Activated gamma-delta T cell (primary cell): ENCODE data around the gene TGFBI.

Experiments used
- DNase-seq: peaks from one replicate; lab custom pipeline; 2025; lab: John Stamatoyannopoulos, UW
- total RNA-seq, 2 donors: gene quantifications; one replicate each; lab custom pipeline; 2026; lab: John Stamatoyannopoulos, UW

TGFBI gene
- total RNA-seq, result 0.67 to 3.2 reads per million in 2 donors

DNA sequence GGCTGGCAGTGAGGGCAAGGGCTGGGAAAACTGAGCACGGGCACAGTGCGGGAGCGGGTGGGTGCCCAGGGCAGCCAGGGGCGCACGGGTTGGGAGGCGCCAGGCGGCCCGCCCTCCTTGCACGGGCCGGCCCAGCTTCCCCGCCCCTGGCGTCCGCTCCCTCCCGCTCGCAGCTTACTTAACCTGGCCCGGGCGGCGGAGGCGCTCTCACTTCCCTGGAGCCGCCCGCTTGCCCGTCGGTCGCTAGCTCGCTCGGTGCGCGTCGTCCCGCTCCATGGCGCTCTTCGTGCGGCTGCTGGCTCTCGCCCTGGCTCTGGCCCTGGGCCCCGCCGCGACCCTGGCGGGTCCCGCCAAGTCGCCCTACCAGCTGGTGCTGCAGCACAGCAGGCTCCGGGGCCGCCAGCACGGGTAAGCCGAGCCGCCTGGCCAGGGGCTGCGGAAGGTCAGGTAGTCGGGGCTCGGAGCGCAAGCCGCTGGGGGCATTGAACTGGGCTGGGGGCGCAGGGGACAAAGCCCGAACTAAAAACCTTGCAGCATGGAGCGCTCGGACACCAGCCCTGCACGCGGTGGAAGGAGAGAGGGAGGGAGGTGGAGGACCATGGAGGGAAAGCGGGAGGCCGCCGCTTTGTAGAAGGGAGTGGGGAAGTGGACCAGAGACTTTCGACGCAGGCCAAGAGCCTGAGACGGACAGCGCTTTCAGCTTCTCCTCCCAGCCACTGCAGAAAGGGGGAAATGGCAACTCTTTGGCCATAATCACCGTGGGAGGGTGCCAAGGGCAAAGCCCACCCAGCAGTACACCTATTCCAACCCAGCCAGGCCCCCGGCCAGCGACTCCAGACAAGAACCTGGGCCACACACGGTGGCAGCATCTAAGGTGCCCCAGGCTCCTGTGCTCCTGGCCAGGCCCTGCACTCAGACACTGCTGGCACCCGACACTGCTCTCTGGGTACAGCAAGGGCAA is at the start of gene TGFBI:
Gene TGFBI, plus strand, starts transcription at position 207 of the 961 bp plus-strand sequence. Its CDS starts 68 bp downstream, at position 275.
- no peak for DNase-seq

DNA sequence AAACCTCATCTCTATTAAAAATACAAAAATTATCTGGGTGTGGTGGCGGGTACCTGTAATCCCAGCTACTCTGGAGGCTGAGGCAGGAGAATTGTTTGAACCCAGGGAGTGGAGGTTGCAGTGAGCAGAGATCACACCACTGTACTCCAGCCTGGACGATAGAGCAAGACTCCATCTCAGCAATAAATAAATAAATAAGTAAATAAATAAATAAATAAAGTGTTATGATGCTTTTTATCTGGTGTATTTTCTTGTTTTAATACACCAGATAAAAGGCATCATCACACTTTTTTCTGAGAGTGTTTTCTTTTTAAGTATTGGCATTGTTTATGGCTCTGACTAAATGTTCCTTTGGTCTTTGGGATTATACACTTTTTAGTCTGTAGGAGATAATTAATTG is 49.8 kb upstream of the TGFBI start:
- no peak for DNase-seq

DNA sequence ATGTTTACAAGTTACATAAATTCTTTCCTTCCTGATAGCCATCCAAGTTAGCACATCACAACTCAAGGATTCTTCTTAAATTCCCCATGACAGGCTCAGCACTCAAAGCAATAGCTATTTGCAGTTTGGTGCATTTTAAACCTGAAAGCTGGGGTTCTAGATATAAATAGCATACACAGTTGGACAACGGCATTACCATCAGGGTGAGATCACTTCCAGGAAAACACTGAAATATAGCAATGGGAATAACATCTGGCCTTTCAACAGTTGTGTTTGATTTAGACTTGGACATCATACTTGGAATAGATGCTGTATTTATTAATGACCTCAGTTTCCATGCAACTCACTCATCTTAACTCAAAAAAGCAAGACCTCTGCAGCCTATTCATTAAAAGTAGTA is 49.3 kb upstream of the TGFBI start:
- no peak for DNase-seq

DNA sequence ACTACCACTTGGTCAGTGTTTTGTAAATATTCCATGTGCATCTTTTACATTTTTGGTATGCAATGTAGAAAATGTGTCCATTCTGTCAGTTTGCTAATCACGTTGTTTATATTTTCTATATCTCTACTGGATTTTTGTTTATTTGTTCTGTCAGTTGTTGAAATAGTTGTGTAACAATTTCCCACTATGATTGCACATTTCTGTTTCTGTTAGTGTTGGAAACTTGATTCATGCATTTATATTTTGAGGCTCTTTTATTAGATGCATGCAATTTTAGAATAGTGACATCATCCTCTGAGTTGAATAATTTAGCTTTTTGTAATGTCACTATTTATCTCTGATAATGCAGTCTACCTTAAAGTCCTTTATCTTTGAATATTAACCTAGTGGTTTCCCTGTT is 48.2 kb upstream of the TGFBI start:
- no peak for DNase-seq

DNA sequence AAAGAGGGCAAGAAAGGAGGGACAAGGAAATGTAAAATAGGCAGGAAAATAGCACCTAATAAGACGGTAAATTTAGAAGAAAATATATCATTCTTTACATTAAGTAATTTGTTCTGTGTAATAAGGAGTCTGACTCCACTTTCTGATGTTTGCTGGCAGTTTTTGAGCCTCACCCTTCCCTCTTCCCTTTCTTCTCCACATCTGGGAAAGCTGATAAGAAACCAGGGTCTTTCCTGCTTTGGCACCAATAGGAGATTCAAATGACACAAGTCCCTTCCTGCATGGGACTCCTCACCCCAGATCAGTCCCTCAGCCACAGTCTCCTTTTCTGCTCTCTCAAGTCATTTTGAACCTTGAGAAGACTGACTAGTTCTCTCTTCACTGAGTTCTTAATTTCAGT is 42.8 kb upstream of the TGFBI start:
- DNase-seq, result no peak

DNA sequence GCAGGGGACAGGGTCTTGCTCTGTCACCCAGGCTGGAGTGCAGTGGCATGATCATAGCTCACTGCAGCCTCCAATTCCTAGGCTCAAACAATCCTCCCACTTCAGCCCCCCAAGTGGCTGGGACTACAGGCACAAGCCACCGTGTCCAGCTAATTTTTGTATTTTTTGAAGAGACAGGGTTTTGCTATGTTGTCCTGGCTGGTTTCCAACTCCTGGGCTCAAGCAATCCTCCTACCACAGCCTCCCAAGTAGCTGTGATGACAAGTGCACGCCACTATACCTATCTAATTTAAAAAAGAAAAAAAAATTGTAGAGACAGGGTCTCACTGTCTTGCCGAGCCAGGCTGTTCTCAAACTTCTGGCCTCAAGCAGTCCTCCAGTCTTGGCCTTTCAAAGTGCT is 42.4 kb upstream of the TGFBI start:
- DNase-seq, result no peak

DNA sequence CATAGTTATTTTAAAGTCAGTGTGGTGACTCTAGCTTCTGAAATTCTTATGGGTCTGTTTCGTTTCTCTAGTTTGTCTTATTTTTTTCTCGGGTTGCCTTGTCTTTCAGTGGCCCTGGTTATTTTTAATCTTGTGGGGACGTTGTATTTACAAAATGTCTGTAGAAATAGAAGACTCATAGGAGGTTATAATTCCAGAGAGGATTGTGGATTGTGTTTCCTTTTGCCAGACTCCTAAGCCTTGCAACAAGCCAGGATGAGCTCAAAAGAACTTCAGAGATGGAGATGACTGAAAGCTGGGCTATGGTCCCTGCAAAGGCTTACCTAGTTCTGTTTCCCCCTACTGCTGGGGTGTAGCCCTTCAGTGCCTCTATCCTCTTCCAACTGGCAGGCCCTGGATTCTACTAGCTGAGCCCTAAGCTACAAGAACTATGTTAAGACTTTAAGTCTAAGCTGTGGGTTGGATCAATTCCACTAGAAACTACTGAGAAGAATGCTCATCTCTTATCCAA is 41.8 kb upstream of the TGFBI start:
- no peak for DNase-seq

DNA sequence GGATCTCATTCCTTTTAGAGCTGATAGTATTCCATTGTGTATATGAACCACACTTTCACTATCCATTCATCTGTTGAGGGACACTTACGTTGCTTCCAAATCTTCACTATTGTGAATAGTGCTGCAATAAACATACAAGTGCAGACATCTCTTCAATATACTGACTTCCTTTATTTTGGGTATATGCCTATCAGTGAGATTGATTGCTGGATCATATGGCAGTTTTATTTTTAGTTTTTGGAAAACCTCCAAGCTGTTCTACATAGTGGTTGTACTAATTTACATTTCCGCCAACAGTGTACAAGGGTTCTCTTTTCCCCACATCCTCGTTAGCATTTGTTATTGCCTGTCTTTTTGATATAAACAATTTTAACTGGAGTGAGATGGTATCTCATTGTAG is 40.2 kb upstream of the TGFBI start:
- DNase-seq, result no peak

DNA sequence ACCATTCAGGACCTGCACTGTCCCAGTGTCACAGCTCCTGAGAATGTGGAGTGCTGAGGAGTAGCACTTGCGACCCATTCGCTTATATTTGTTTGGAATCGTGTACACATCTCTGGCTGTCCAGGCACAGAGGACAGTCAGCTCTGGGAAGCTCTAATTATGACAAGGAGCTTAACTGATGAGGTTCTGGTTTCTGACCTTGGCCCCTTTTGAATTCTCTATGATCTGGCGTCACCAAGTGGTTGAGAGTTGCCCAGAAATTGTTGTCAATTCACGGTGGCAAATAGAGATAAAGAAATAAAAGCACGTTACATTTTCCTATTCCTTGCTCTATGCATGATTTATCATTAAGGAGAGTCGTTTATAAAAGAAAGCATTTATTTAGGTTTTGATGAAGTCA is 39.1 kb upstream of the TGFBI start:
- DNase-seq, result no peak

DNA sequence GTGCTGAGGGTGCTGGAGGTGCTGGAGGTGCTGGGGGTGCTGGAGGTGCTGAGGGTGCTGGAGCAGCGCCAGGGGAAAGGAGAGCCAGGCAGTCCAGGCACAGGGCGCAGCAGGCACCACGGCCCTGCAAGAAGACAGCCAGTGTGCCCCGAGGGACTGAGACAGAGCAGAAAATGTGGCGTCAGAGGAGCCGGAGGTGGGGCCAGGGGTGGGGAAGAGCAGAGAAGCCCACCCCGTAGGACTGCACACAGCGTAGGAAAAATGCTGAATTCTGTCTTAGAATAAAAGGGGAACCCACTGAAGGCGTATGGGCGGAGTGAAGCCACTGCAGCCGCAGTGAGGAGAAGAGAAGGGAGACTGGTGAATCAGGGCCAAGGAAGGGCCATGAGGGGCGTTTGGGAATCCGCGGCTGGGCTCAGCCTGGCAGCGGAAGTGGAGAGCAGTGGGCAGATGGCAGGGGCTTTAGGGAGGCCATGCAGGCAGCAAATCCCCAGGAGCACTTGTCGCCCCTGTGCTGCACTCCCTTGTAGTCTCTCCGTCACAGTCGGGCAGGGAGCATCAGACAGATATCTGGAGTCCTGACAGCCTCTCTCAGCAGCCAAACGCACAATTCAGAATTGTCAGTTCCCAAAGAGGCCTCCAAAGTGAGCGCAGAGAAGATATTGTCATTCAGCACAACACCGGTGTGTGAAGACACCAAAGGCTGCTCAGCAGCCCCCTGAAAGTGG is 38.1 kb upstream of the TGFBI start:
- no peak for DNase-seq

DNA sequence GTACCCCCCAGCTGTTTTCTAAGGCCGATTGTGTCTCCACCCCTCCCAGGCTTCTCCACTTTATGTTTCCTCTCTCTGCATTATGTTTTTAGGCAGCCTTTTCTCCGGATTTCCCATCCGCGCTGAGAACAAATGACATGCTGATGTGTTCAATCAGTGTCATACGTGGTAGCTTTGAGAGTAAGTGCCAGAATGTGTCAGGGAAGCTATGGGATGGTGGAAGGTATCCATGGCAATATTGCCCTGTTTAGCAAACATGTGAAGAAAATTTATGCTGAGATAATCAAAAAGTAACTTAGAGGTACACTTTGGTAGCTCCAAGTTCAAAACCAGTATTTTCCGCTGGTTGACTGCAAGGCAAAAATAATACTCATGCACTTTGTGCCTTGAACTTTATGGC is 37.4 kb upstream of the TGFBI start:
- DNase-seq, result no peak

DNA sequence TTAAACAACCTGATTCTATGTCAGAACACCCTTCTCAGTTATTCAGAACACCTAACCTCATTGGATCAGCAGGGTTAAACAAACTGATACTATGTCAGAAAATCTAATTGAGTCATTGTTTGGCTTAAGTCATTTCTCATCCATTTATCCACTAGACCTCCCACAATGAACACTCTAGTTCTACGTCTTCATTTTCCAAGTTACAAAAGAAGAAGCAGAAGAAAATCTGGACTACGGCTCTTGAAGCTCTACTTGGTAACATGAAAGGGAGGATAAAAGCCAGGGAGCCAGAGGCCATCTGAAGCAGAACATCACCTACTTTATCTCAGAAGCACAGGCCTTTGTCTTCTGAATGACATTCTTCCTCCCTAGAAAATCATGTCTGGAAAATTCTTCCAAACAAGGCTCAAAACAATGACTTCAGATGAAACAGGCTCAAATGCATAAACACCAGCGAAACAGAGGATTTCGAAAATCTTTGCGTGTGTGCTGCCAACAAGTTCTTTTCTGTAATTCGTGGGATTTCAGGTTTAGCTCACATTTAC is 35.4 kb upstream of the TGFBI start:
- DNase-seq, result no peak

DNA sequence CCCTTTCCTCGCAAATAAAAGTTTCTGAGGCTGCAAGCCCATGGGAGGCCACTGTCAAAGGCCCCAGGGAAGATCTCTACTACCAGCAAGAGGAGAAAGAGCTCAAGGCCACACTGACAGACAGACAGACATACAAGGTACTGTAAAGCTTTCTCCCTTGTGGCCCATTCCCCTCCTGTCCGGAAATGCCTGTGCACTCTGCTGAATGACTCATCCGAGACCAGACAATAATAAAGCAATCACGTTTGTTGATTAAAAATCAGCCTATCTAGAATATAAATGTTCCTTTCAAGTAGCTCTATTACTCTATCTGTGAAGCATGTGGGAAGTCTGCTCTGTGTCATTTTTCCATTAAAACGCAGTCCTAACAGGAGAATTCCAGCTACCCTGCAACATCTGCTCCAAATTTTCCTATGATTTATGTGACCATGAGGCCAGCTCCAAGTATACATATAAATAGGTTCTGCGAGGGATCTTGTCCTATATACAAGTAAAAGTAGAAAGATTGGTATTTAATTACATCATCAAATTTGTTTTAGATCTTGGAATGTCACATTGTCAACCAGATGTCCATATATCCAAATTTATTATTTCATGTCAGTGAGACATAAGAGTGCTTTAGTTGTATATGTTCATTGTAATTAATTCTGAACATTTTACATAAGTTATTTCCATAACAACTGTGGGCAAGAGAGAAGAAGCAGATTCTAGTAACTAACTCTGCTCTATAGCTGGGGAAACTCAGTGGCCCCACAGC is 34.7 kb upstream of the TGFBI start:
- DNase-seq, result no peak

DNA sequence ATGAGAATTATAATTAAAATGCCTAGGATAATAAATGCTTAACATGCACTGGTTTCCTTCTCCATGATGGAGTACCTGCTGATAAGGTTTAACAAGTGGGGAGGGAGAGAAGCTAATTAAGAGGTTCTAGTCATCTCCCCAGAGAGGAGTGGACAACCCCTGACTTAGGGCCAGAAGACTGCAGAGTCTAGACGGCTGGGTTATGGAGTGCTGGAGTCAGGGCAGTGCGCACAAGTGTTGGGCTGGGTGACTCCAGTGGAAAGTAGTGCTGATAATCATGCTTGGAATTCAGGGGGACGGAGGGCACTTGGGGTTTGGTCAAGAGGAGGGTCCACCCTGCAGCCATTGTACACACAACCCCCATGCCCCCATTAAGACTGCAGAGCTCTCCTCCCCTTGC is 32.8 kb upstream of the TGFBI start:
- no peak for DNase-seq

DNA sequence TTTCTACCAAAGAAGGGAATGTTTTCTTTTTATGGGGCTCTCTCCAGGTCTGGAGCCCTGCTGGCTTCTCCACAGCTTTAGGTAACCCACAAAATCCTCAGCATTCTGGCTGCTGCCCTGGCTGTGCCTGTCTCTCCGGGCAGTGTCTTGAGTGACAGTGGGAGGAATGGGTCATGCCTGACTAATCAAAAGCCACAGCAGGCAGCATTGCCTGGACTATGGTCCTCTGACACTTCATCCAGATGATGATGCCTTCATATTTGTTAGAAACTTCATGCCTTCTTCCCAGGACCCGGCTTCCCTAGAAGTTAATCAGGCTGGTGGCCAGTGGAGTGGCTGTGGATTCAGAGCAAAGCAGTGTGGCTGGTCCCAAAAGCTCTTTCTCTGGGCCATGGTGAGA is 32.2 kb upstream of the TGFBI start:
- no peak for DNase-seq

DNA sequence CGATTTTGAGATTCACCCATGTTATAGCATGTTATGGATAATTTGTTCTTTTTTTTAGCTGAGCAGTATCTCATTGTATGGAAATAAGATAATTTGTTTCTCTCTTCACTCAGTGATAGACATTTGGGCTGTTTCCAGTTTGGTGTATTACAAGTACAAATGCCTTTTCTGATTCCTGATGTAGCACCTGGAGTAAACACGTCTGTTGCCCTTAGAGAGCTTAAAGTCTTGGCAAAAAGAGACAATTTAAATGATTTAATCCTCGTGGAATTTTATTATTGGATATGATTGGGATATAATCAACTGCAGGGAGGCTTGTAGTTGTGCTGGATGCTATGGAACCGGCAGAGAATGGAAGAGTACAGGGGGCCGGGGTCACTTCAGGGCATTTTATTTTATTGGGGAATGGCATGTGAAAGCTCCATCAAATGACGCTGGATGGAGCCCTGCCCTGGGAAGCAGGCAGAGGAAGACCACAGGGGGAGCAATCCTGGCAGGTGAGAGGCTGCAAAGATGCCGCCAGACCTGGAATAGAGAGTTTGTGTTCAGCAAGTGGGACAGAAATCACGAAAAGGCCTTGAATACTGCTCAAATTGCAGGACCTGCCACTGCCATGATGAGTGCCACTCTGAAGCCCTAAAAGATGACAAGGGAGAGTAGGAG is 31.0 kb upstream of the TGFBI start:
- no peak for DNase-seq

DNA sequence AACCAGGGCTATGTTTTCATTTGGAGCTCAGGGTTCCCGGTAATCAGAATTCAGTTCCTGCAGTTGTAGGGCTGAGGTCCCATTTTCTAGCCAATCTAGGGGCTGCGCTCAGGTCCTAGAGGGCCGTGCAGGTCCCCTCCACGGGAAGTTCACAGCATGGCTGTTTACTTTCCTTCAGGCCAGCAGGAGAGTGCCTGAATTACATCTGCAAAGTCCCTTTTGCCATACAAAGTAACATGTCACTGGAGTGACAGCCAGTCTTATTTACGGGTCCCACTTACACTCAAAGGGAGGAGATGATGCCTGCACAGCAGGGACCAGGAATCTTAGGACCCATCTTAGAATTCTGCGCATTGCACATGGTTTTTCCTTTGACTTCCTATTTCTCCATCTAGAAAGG is 29.9 kb upstream of the TGFBI start:
- no peak for DNase-seq

DNA sequence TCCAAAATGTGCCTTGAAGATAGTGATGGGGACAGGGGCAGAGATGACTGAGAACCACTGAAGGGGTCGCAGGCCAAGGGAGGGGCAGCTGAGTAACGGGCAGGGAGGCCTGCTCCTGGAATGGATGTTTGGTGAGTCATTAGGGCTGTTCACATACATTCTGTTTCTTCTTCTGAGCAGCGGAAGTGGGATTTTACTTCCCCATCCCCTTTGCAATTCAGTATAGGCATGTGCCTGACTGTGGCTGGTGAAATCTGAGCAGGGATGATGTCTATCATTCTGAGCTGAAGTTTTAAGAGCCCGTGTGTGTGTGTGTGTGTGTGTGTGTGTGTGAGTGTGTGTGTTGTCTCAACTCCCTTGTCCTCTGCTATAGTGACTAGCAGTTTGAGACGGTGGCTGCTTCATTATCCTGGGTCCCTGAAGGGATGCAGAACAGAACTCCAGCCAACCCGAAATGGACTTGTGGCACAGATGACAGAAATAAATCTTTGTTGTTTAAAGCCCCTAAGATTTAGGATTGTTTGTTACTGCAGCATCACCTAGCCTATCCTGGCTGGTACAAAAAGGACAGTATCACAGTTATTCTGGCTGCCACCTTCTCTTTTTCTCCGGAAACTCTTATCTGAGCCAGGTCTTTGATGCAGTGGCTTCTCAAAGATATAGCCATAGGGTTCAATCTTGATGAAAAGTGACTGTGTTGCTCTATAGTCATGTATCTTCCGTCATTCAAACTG is 29.2 kb upstream of the TGFBI start:
- no peak for DNase-seq

DNA sequence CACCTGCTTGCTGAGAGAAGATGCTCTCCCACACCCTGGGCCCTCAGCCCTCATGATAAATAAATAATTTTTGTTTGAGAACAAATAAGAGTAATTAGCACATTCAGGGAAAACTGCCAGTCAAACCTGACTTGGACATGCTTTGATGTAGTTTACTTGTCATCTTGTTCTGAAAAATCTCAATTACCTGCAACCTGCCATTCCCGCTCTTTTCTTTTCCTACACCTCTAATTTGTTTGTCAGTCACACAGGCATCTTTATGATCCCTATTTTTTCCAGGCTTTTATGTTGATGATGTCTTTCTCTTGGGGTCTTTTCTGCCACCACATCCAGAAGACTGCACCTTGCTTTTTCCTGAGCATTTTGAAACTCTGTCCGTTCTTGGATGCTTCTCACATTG is 28.6 kb upstream of the TGFBI start:
- DNase-seq, result no peak

DNA sequence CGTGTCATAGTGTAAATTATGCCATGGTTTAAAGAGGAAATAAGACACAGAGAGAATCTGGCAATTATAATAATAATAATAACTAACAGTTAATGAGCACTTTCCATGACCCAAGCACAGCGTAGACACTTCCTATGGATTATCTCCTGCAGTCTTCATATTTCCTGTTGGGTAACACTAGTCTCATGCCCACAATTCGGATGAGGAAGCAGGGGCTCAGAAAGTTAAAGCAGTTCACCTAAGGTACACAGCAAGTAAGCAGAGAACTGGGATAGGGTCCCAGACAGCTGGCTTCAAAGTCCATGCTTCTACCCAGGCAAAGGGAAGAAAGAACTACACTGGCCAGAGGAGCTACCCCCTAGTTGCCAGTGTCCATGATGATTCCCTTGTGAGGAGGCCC is 27.9 kb upstream of the TGFBI start:
- DNase-seq, result no peak
